SK-N-SH (cell line): Measurements from ENCODE around the gene CPNE7. TPM values are rescaled to one million over a fixed set of nuclear protein-coding genes. Genes with fewer than 3 reads are reported as not detected.

Experiments
- CTCF ChIA-PET: fragments of 300-600, 350-600 bp; formaldehyde crosslinking; extraction: SDS; loops from one replicate; lab custom pipeline; 2021; lab: Yijun Ruan, JAX
- POLR2A ChIA-PET: fragments of 350-600 bp; sonication (Branson Sonifier 250); formaldehyde crosslinking; extraction: SDS; loops from one replicate; lab custom pipeline; 2020; ENCODE audit warnings: antibody characterized with exemption, inconsistent platforms; lab: Yijun Ruan, JAX
- DNase-seq: peaks from one replicate; pipeline ENCODE4 v3.0.0; 2012
- H2AFZ ChIP-seq: fragments of 200-600 bp; sonication (generic); 2 replicates; pipeline ENCODE4 v1.8.1; 2016; ENCODE audit warnings: antibody characterized with exemption, mild to moderate bottlenecking, low read depth
- H3F3A ChIP-seq: fragments of 200-600 bp; sonication (generic); replicated peaks from 2 replicates; pipeline ENCODE3; 2016; ENCODE audit warnings: antibody characterized with exemption, mild to moderate bottlenecking; ENCODE audit not compliant: insufficient read depth
- H3K27ac ChIP-seq, 2 experiments: fragments of 200-500 bp in 1 of 2; fragments of 200-600 bp in 1 of 2; sonication (Bioruptor generic) in 1 of 2; sonication (generic), shearing (Covaris generic) in 1 of 2; 2 replicates each; pipeline versions ENCODE4 v1.5.1 to v1.6.1; 2014 to 2016; ENCODE audit warnings: low read depth in 2 of 2, inconsistent platforms in 1 of 2, low read length in 1 of 2, mild to moderate bottlenecking in 1 of 2, mixed read lengths in 1 of 2
- H3K27me3 ChIP-seq: fragments of 200-600 bp; sonication (generic), shearing (Covaris generic); 2 replicates; pipeline ENCODE4 v1.6.1; 2016; ENCODE audit warnings: mixed run types; ENCODE audit not compliant: insufficient read depth
- H3K36me3 ChIP-seq, 2 experiments: fragments of 200-500 bp in 1 of 2; fragments of 200-600 bp in 1 of 2; sonication (Bioruptor generic) in 1 of 2; sonication (generic) in 1 of 2; replicated peaks in 1 of 2; 2 replicates each; pipeline versions ENCODE3 to v1.5.1; 2014 to 2016; ENCODE audit warnings: low read length in 1 of 2, mild to moderate bottlenecking in 1 of 2; ENCODE audit not compliant: insufficient read depth in 2 of 2, control insufficient read depth in 1 of 2
- H3K4me1 ChIP-seq, 2 experiments: fragments of 200-500 bp in 1 of 2; fragments of 200-600 bp in 1 of 2; sonication (Bioruptor generic) in 1 of 2; sonication (generic), shearing (Covaris generic) in 1 of 2; 2 replicates each; pipeline versions ENCODE4 v1.5.1 to v1.6.1; 2014 to 2016; ENCODE audit warnings: low read depth in 1 of 2, low read length in 1 of 2, mixed run types in 1 of 2; ENCODE audit not compliant: insufficient read depth in 2 of 2, control insufficient read depth in 1 of 2
- H3K4me2 ChIP-seq: fragments of 200-600 bp; sonication (generic), shearing (Covaris generic); 2 replicates; pipeline ENCODE4 v1.6.1; 2017; ENCODE audit warnings: mixed run types
- H3K4me3 ChIP-seq, 2 experiments: fragments of 200-500 bp in 1 of 2; fragments of 200-600 bp in 1 of 2; sonication (Bioruptor generic) in 1 of 2; sonication (generic), shearing (Covaris generic) in 1 of 2; 2 replicates each; pipeline versions ENCODE4 v1.5.1 to v1.8.1; 2014 to 2016; ENCODE audit warnings: low read depth in 2 of 2, inconsistent platforms in 1 of 2, low read length in 1 of 2, mild to moderate bottlenecking in 1 of 2, mixed read lengths in 1 of 2, moderate library complexity in 1 of 2
- H3K79me2 ChIP-seq: fragments of 200-600 bp; sonication (generic); 2 replicates; pipeline ENCODE4 v1.8.1; 2017; ENCODE audit warnings: mild to moderate bottlenecking; ENCODE audit not compliant: insufficient read depth
- H3K9ac ChIP-seq: fragments of 200-600 bp; sonication (generic); 2 replicates; pipeline ENCODE4 v1.6.1; 2017; ENCODE audit warnings: mixed run types
- H3K9me2 ChIP-seq: fragments of 200-600 bp; sonication (generic); 2 replicates; pipeline ENCODE4 v1.6.1; 2017; ENCODE audit warnings: mixed run types
- H3K9me3 ChIP-seq: fragments of 200-600 bp; sonication (generic); 2 replicates; pipeline ENCODE4 v1.6.1; 2017; ENCODE audit warnings: mixed run types, mild to moderate bottlenecking, moderate library complexity
- H4K20me1 ChIP-seq: fragments of 200-600 bp; sonication (generic); 2 replicates; pipeline ENCODE4 v1.6.1; 2017; ENCODE audit warnings: mild to moderate bottlenecking, mixed run types; ENCODE audit not compliant: insufficient read depth
- CTCF ChIP-seq: fragments of 200-600 bp; sonication (generic); IDR thresholded peaks from 2 replicates; pipeline ENCODE4 v1.6.1; 2017; ENCODE audit warnings: antibody characterized with exemption, mild to moderate bottlenecking, moderate library complexity
- ELF1 ChIP-seq: IDR thresholded peaks from 2 replicates; pipeline ENCODE4 v1.4.0; 2012
- FOXJ3 ChIP-seq: sonication (generic); formaldehyde crosslinking; IDR thresholded peaks from 2 replicates; pipeline ENCODE4 v1.5.1; 2020; ENCODE audit warnings: mild to moderate bottlenecking, missing genetic modification reagents
- FOXM1 ChIP-seq: IDR thresholded peaks from 2 replicates; pipeline ENCODE4 v1.4.0; 2012; ENCODE audit warnings: low read depth, mild to moderate bottlenecking
- GABPA ChIP-seq: IDR thresholded peaks from 2 replicates; pipeline ENCODE4 v1.4.0; 2012; ENCODE audit warnings: low read depth, mild to moderate bottlenecking
- GATA2 ChIP-seq: sonication (generic); formaldehyde crosslinking; IDR thresholded peaks from 2 replicates; pipeline ENCODE4 v1.5.0; 2020; ENCODE audit warnings: mild to moderate bottlenecking, missing genetic modification reagents
- JUND ChIP-seq: IDR thresholded peaks from 2 replicates; pipeline ENCODE4 v1.4.0; 2012
- MXI1 ChIP-seq: IDR thresholded peaks from 2 replicates; pipeline ENCODE4 v1.6.1; 2012; ENCODE audit warnings: mild to moderate bottlenecking, low read depth, low read length, improper control_type of control experiment
- NRF1 ChIP-seq: IDR thresholded peaks from 2 replicates; pipeline ENCODE4 v1.6.1; 2012; ENCODE audit warnings: low read depth, mild to moderate bottlenecking, low read length
- POLR2AphosphoS5 ChIP-seq: IDR thresholded peaks from 2 replicates; pipeline ENCODE4 v1.6.1; 2012; ENCODE audit warnings: low read depth, low read length
- RCOR1 ChIP-seq: fragments of 150-350 bp; IDR thresholded peaks from 2 replicates; pipeline ENCODE4 v1.6.1; 2017; ENCODE audit warnings: antibody characterized with exemption, low read length
- SIN3A ChIP-seq: IDR thresholded peaks from 2 replicates; pipeline ENCODE4 v1.6.1; 2012; ENCODE audit warnings: low read depth, mild to moderate bottlenecking, low read length, moderate library complexity, borderline replicate concordance
- SMC3 ChIP-seq: IDR thresholded peaks from 2 replicates; pipeline ENCODE4 v1.6.1; 2012; ENCODE audit warnings: low read depth, low read length, improper control_type of control experiment
- TCF12 ChIP-seq: IDR thresholded peaks from 2 replicates; pipeline ENCODE4 v1.4.0; 2012
- TEAD4 ChIP-seq: IDR thresholded peaks from 2 replicates; pipeline ENCODE4 v1.4.0; 2012; ENCODE audit warnings: mild to moderate bottlenecking, borderline replicate concordance; ENCODE audit not compliant: insufficient read depth
- USF1 ChIP-seq: IDR thresholded peaks from 2 replicates; pipeline ENCODE4 v1.4.0; 2012; ENCODE audit warnings: low read depth, borderline replicate concordance
- YY1 ChIP-seq: IDR thresholded peaks from 2 replicates; pipeline ENCODE4 v1.4.0; 2012; ENCODE audit warnings: low read depth, mild to moderate bottlenecking
- WGBS: methylation state at CpG from one replicate; pipeline ENCODE4 v1.1.6; 2017; ENCODE audit warnings: low lambda C conversion rate; 5-methylcytosine and 5-hydroxymethylcytosine counted together
- polyA plus RNA-seq, 3 experiments: library from polyadenylated mRNA; depleted of rRNA; stranded (reverse); fragments of >200 nt; gene quantifications; 2 replicates each; pipeline ENCODE4 v1.2.3, GENCODE V29; 2012

The CPNE7 gene
- polyA plus RNA-seq, 1 of the 3 experiments (the other 2 are of a cell fraction) = 3.9 TPM

GRCh38 chr16:89602273-89602951 is 26.9 kb downstream of the CPNE7 start (continued):
- no peak for TF ChIP-seq SIN3A
- TF ChIP-seq USF1 = peak; percentile 19; the same call in 1 of the 2 replicates
- no peak for TF ChIP-seq FOXM1
- TF ChIP-seq POLR2AphosphoS5 = 0 out of 2 replicates have a peak, but pooled peaks have one; percentile 19
- TF ChIP-seq GABPA = no peak
- no peak for TF ChIP-seq GATA2 (CRISPR knock-in tag)
- TF ChIP-seq JUND = no peak; the same call in 1 of the 2 replicates
- peak; percentile 47; the same call in 1 of the 2 replicates for TF ChIP-seq TCF12
- TF ChIP-seq YY1 = no peak

GRCh38 chr16:89602952-89603590 is 27.5 kb downstream of the CPNE7 start:
- Histone ChIP-seq H2AFZ (no peak overlapping the region), H4K20me1 (no peaks in the 10 kb centered on the region), H3K4me1 (peaks cover 13 to 14% of the 10 kb centered on the region in 2 experiments; a peak in 3 of 4 replicates), H3K27ac (peak overlapping the region in 1 of 2 experiments; percentile 77; a peak in 1 of 4 replicates), H3K4me3 (no peak overlapping the region; a peak in 1 of 4 replicates), H3K9ac (no peak overlapping the region), H3F3A (peaks cover 15% of the 10 kb centered on the region), H3K36me3 (no peaks in the 10 kb centered on the region), H3K9me3 (no peaks in the 10 kb centered on the region), H3K4me2 (peak overlapping the region; percentile 66), H3K27me3 (no peaks in the 10 kb centered on the region), H3K9me2 (no peaks in the 10 kb centered on the region), H3K79me2 (no peaks in the 10 kb centered on the region)
- ChIA-PET CTCF (interaction anchor here (0.8 kb wide), 1 partner anchor 15 kb away, joined by 3 read pairs; no protein-coding TSS in a partner anchor), POLR2A (no interaction called here)
- WGBS = 64% methylated on average over 5 of the region's 5 CpGs
- no peak for TF ChIP-seq SMC3
- TF ChIP-seq FOXJ3 = no peak
- no peak for TF ChIP-seq RCOR1
- TF ChIP-seq NRF1 = no peak
- no peak for TF ChIP-seq CTCF
- no peak for TF ChIP-seq JUND
- TF ChIP-seq POLR2AphosphoS5 = no peak
- no peak for TF ChIP-seq TEAD4
- no peak for TF ChIP-seq ELF1
- TF ChIP-seq MXI1 = no peak
- no peak for DNase-seq
